NB4 (cell line): ENCODE results near the gene GRN.

ENCODE experiments used
- POLR2A ChIP-seq: IDR thresholded peaks from 2 replicates; pipeline ENCODE4 v1.6.1; 2011; ENCODE audit warnings: mild to moderate bottlenecking; ENCODE audit not compliant: insufficient read length; ENCODE audit errors: extremely low read depth
- TF ChIP-seq, protein P1 (sequence below): IDR thresholded peaks from one replicate; pipeline ENCODE4 v1.5.1; 2012; ENCODE audit warnings: low read depth, low read length

DNA sequence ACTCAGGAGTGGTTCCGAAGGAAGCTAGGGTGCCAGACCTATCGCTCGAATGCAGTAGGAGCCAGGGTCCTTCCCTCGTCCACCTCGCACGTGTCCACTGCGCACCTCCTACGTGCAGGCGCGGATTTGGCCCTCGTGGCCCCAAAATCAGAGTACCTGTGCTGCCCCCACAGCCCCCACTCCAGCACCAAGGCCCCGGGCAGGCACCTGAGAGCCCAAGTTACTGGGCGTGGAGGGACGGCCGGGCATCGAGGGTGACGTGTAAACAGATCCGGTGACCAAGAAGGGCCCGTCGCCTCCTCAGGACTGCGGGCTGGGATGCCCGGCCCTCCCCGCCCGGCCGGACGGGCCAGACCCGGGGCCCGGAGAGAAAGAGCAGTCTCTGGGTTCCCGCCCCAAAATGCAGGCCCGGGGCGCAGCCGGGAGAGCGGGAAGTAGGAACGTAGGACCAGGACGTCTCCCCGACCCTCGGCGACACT, 21.0 kb upstream of the GRN start:
- TF ChIP-seq, protein P1, sequence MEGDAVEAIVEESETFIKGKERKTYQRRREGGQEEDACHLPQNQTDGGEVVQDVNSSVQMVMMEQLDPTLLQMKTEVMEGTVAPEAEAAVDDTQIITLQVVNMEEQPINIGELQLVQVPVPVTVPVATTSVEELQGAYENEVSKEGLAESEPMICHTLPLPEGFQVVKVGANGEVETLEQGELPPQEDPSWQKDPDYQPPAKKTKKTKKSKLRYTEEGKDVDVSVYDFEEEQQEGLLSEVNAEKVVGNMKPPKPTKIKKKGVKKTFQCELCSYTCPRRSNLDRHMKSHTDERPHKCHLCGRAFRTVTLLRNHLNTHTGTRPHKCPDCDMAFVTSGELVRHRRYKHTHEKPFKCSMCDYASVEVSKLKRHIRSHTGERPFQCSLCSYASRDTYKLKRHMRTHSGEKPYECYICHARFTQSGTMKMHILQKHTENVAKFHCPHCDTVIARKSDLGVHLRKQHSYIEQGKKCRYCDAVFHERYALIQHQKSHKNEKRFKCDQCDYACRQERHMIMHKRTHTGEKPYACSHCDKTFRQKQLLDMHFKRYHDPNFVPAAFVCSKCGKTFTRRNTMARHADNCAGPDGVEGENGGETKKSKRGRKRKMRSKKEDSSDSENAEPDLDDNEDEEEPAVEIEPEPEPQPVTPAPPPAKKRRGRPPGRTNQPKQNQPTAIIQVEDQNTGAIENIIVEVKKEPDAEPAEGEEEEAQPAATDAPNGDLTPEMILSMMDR, result no peak
- TF ChIP-seq POLR2A, result no peak
